Activated CD8-positive, alpha-beta memory T cell treated with anti-CD3 and anti-CD28 coated beads for 4 hours (primary cell): ENCODE data around the gene CABCOCO1.

Source experiments
- DNase-seq, 2 donors: peaks; one replicate each; pipeline ENCODE4 v3.0.0-alpha.2; 2020; ENCODE audit warnings: low read depth in 2 of 2

CABCOCO1 gene

GRCh38 chr10:61662794-61663259 is at the start of gene CABCOCO1:
TSS of gene CABCOCO1 (plus strand) at chr10:61662929. CDS start at chr10:61662973, 44 bp downstream.
- no peak for DNase-seq

GRCh38 chr10:61613665-61614064 is 49.1 kb upstream of the CABCOCO1 start:
- no peak for DNase-seq

- no peak for DNase-seq
Measured at GRCh38 chr10:61616611-61617010, 46.1 kb upstream of the CABCOCO1 start.

GRCh38 chr10:61617180-61617579 is 45.5 kb upstream of the CABCOCO1 start:
- no peak for DNase-seq

- DNase-seq: no peak
Measured at GRCh38 chr10:61617586-61617985, 45.1 kb upstream of the CABCOCO1 start.

- no peak for DNase-seq
Measured at GRCh38 chr10:61618388-61618961, 44.3 kb upstream of the CABCOCO1 start.

GRCh38 chr10:61620506-61620905 is 42.2 kb upstream of the CABCOCO1 start:
- no peak for DNase-seq

GRCh38 chr10:61621605-61622051 is 41.1 kb upstream of the CABCOCO1 start:
- no peak for DNase-seq

GRCh38 chr10:61623161-61623560 is 39.6 kb upstream of the CABCOCO1 start:
- no peak for DNase-seq

- no peak for DNase-seq
Measured at GRCh38 chr10:61626209-61626608, 36.5 kb upstream of the CABCOCO1 start.

- no peak for DNase-seq
Measured at GRCh38 chr10:61627266-61627665, 35.5 kb upstream of the CABCOCO1 start.

- DNase-seq: no peak
Measured at GRCh38 chr10:61628151-61628874, 34.4 kb upstream of the CABCOCO1 start.

GRCh38 chr10:61628875-61629513 is 33.7 kb upstream of the CABCOCO1 start:
- DNase-seq: no peak

GRCh38 chr10:61629576-61629975 is 33.2 kb upstream of the CABCOCO1 start:
- DNase-seq: no peak

- no peak for DNase-seq
Measured at GRCh38 chr10:61632057-61632670, 30.6 kb upstream of the CABCOCO1 start.

- no peak for DNase-seq
Measured at GRCh38 chr10:61633665-61634064, 29.1 kb upstream of the CABCOCO1 start.

GRCh38 chr10:61634746-61635145 is 28.0 kb upstream of the CABCOCO1 start:
- DNase-seq: no peak

- no peak for DNase-seq
Measured at GRCh38 chr10:61635471-61635870, 27.3 kb upstream of the CABCOCO1 start.

- no peak for DNase-seq
Measured at GRCh38 chr10:61635932-61636331, 26.8 kb upstream of the CABCOCO1 start.

GRCh38 chr10:61639952-61640351 is 22.8 kb upstream of the CABCOCO1 start:
- no peak for DNase-seq

GRCh38 chr10:61640856-61641255 is 21.9 kb upstream of the CABCOCO1 start:
- no peak for DNase-seq

- DNase-seq: no peak
Measured at GRCh38 chr10:61642150-61642571, 20.6 kb upstream of the CABCOCO1 start.
